Liver (tissue), 3 donors: ENCODE data around the gene PIP4K2C.

Experiments
- ATF3 ChIP-seq: IDR thresholded peaks from 2 replicates; pipeline ENCODE4 v1.6.1; 2016; ENCODE audit warnings: antibody characterized with exemption
- CTCF ChIP-seq: fragments of 150-350 bp; IDR thresholded peaks from 2 replicates; pipeline ENCODE4 v1.5.1; 2017; ENCODE audit warnings: improper control_type of control experiment, low read depth, low read length; ENCODE audit not compliant: missing input control
- EGR1 ChIP-seq, 2 donors: IDR thresholded peaks; 2 replicates each; pipeline ENCODE4 v1.6.1; 2016 to 2018; ENCODE audit warnings: antibody characterized with exemption in 2 of 2, low read depth in 2 of 2
- FOXA1 ChIP-seq: IDR thresholded peaks from 2 replicates; pipeline ENCODE4 v1.6.1; 2016; ENCODE audit warnings: antibody characterized with exemption
- FOXA2 ChIP-seq: IDR thresholded peaks from 2 replicates; pipeline ENCODE4 v1.6.1; 2016; ENCODE audit warnings: antibody characterized with exemption
- GABPA ChIP-seq, 2 donors: IDR thresholded peaks in 1 of 2; conservative IDR thresholded peaks in 1 of 2; 2 replicates each; pipeline ENCODE4 v1.6.1; 2016; ENCODE audit warnings: antibody characterized with exemption in 2 of 2, mild to moderate bottlenecking in 1 of 2, moderate library complexity in 1 of 2
- JUND ChIP-seq, 2 donors: IDR thresholded peaks; 2 replicates each; pipeline ENCODE4 v1.6.1; 2016; ENCODE audit warnings: antibody characterized with exemption in 2 of 2
- MAX ChIP-seq: IDR thresholded peaks from 2 replicates; pipeline ENCODE4 v1.6.1; 2016; ENCODE audit warnings: antibody characterized with exemption
- RAD21 ChIP-seq, 2 donors: IDR thresholded peaks; 2 replicates each; pipeline ENCODE4 v1.6.1; 2016; ENCODE audit warnings: antibody characterized with exemption in 2 of 2, mild to moderate bottlenecking in 2 of 2
- REST ChIP-seq: IDR thresholded peaks from 2 replicates; pipeline ENCODE4 v1.6.1; 2016; ENCODE audit warnings: antibody characterized with exemption, mild to moderate bottlenecking
- SP1 ChIP-seq: IDR thresholded peaks from 2 replicates; pipeline ENCODE4 v1.6.1; 2018; ENCODE audit warnings: antibody characterized with exemption, mild to moderate bottlenecking
- TAF1 ChIP-seq: conservative IDR thresholded peaks from 2 replicates; pipeline ENCODE4 v1.6.1; 2016; ENCODE audit warnings: antibody characterized with exemption, mild to moderate bottlenecking
- YY1 ChIP-seq: IDR thresholded peaks from 2 replicates; pipeline ENCODE4 v1.6.1; 2016; ENCODE audit warnings: antibody characterized with exemption, mild to moderate bottlenecking
- donor health status: healthy.
- donor health status: healthy.

- TF ChIP-seq CTCF, result no peak
- no peak for TF ChIP-seq ATF3
- TF ChIP-seq REST, result no peak
- no peak for TF ChIP-seq MAX
- TF ChIP-seq EGR1 (IDR thresholded peaks at IDR 0.05; ENCODE audit: low read depth in 2 of 2), result no peak
- no peak for TF ChIP-seq JUND (IDR thresholded peaks at IDR 0.05)
- TF ChIP-seq YY1, result no peak
- TF ChIP-seq RAD21 (IDR thresholded peaks at IDR 0.05), result no peak
- TF ChIP-seq GABPA (IDR thresholded peaks at IDR 0.05 in 1 of 2, conservative IDR thresholded peaks at IDR 0.05 in 1 of 2), result no peak
- no peak for TF ChIP-seq FOXA1
- TF ChIP-seq FOXA2, result no peak
- TF ChIP-seq SP1, result no peak
- no peak for TF ChIP-seq TAF1
Measured at GRCh38 chr12:57577981-57578758, 12.8 kb upstream of the PIP4K2C start.
